ENCODE results near the gene CARF.

- TF ChIP-seq CTCF (IDR thresholded peaks at IDR 0.05; ENCODE audit: extremely low read depth in 1 of 2, insufficient read depth in 1 of 2, low read depth in 1 of 2, low read length in 2 of 2) (no peak), POLR2A (IDR thresholded peaks at IDR 0.05; ENCODE audit: low read depth, low read length) (no peak), EZH2 (IDR thresholded peaks at IDR 0.05; ENCODE audit: borderline replicate concordance, low read depth, low read length, severe bottlenecking) (no peak), POLR2AphosphoS5 (IDR thresholded peaks at IDR 0.05; ENCODE audit: insufficient read depth, low read depth, low read length) (no peak), FOS (IDR thresholded peaks at IDR 0.05; ENCODE audit: borderline replicate concordance, insufficient read depth, low read length) (no peak)
- TF ChIP-seq, protein P1, sequence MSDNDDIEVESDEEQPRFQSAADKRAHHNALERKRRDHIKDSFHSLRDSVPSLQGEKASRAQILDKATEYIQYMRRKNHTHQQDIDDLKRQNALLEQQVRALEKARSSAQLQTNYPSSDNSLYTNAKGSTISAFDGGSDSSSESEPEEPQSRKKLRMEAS (IDR thresholded peaks at IDR 0.05; ENCODE audit: insufficient read depth, insufficient read length), result no peak
Measured at GRCh38 chr2:202965810-202966460, 53.9 kb downstream of the CARF start.

Data from endothelial cell of umbilical vein (primary cell).